K562 (cell line): ENCODE results near the gene DGKB. TPM values are rescaled to one million over a fixed set of nuclear protein-coding genes. Genes with fewer than 3 reads are reported as not detected.

Experiments
- ATAC-seq: fragments of 200-7000 bp; cut with Tn5 transposase; 3 replicates; pipeline ENCODE4 v1.9.1; 2020; ENCODE audit warnings: moderate library complexity
- BruUV-seq: library from RNA; stranded (reverse); fragments of 400-500 nt; replicated peaks from 2 replicates; lab custom pipeline; 2021; lab: Mats Ljungman, UMichigan
- CTCF ChIA-PET: fragments of 300-600 bp; formaldehyde crosslinking; extraction: SDS; loops from one replicate; lab custom pipeline; 2021; ENCODE audit warnings: low intra/inter-chr PET ratio; lab: Yijun Ruan, JAX
- POLR2A ChIA-PET: fragments of 300-600, 350-650 bp; sonication (Branson Sonifier 250); formaldehyde crosslinking; extraction: SDS; loops from one replicate; lab custom pipeline; 2021; ENCODE audit warnings: antibody characterized with exemption, inconsistent platforms; lab: Yijun Ruan, JAX
- DNase-seq, 4 experiments: peaks; one replicate each; pipeline versions ENCODE4 v3.0.0 to v3.0.0-alpha.2; 2011 to 2018; ENCODE audit warnings: low spot score in 3 of 4, mixed read lengths in 3 of 4; ENCODE audit errors: extremely low read depth in 1 of 4
- FAIRE-seq: peaks from 2 replicates; lab custom pipeline; 2011; peaks lifted over from hg19 to GRCh38; lab: Jason Lieb, UNC
- H2AFZ ChIP-seq: 2 replicates; pipeline ENCODE4 v1.6.0; 2011; ENCODE audit warnings: low read depth, low read length, control low read depth, inconsistent platforms
- H3K27ac ChIP-seq: fragments of 200-600 bp; 3 replicates; pipeline ENCODE4 v1.8.0; 2011; ENCODE audit warnings: low read depth, mild to moderate bottlenecking, control low read depth, inconsistent platforms, low read length, moderate library complexity, mixed read lengths; ENCODE audit errors: extremely low read depth
- H3K27me3 ChIP-seq, 2 experiments: fragments of 300-600 bp in 1 of 2; 2 replicates in 1 of 2; 3 replicates in 1 of 2; pipeline versions ENCODE4 v1.6.0 to v1.8.0; 2011; ENCODE audit warnings: inconsistent platforms in 2 of 2, low read length in 2 of 2, mild to moderate bottlenecking in 1 of 2, mixed read lengths in 1 of 2, moderate library complexity in 1 of 2; ENCODE audit not compliant: control insufficient read depth in 2 of 2, insufficient read depth in 2 of 2
- H3K36me3 ChIP-seq: fragments of 300-600 bp; 3 replicates; pipeline ENCODE4 v1.8.0; 2011; ENCODE audit warnings: mild to moderate bottlenecking, low read length, inconsistent platforms; ENCODE audit not compliant: control insufficient read depth, insufficient read depth
- H3K4me1 ChIP-seq, 2 experiments: fragments of 200-600 bp in 1 of 2; replicated peaks in 1 of 2; 2 replicates in 1 of 2; 3 replicates in 1 of 2; pipeline versions ENCODE4 v1.5.1 to v1.8.0; 2011; ENCODE audit warnings: inconsistent platforms in 2 of 2, low read length in 2 of 2, mild to moderate bottlenecking in 1 of 2, mixed read lengths in 1 of 2, moderate library complexity in 1 of 2; ENCODE audit not compliant: control insufficient read depth in 2 of 2, insufficient read depth in 2 of 2
- H3K4me2 ChIP-seq: 2 replicates; pipeline ENCODE4 v1.6.1; 2011; ENCODE audit warnings: low read length, control low read depth, inconsistent platforms, mixed read lengths; ENCODE audit not compliant: insufficient read depth
- H3K4me3 ChIP-seq: fragments of 200-600 bp; sonication (generic), shearing (Covaris generic); 2 replicates; pipeline ENCODE4 v1.5.1; 2016; ENCODE audit warnings: control low read depth, inconsistent platforms
- H3K79me2 ChIP-seq: fragments of 200-600 bp; 3 replicates; pipeline ENCODE4 v1.8.0; 2011; ENCODE audit warnings: low read length, inconsistent platforms; ENCODE audit not compliant: control insufficient read depth, insufficient read depth
- H3K9ac ChIP-seq, 2 experiments: 2 replicates each; pipeline versions ENCODE4 v1.6.0 to v1.6.1; 2011; ENCODE audit warnings: low read depth in 2 of 2, low read length in 2 of 2, control low read depth in 1 of 2, inconsistent platforms in 1 of 2, mild to moderate bottlenecking in 1 of 2, mixed read lengths in 1 of 2; ENCODE audit not compliant: insufficient read depth in 1 of 2
- H3K9me1 ChIP-seq: one replicate; pipeline ENCODE4 v1.6.0; 2011; ENCODE audit warnings: inconsistent platforms, mild to moderate bottlenecking, low read length, moderate library complexity; ENCODE audit not compliant: control insufficient read depth, insufficient read depth
- H3K9me3 ChIP-seq: replicated peaks from 2 replicates; pipeline ENCODE4 v1.5.1; 2011; ENCODE audit warnings: low read depth, low read length, inconsistent platforms; ENCODE audit not compliant: control insufficient read depth, insufficient read depth
- H4K20me1 ChIP-seq: replicated peaks from 2 replicates; pipeline ENCODE4 v1.6.1; 2011; ENCODE audit warnings: low read length, inconsistent platforms, mixed read lengths; ENCODE audit not compliant: control insufficient read depth, insufficient read depth
- CBX1 ChIP-seq: sonication (generic); IDR thresholded peaks from 2 replicates; pipeline ENCODE4 v1.6.1; 2016; ENCODE audit warnings: antibody characterized with exemption, low read depth, mild to moderate bottlenecking
- PHB ChIP-seq: fragments of 250-450 bp; sonication (Bioruptor Pico); IDR thresholded peaks from 2 replicates; pipeline ENCODE4 v1.5.0; 2021
- WGBS: fragments of 100-300 bp; shearing (Covaris generic); methylation state at CpG from one replicate; pipeline ENCODE4 v1.1.6; 2016; ENCODE audit warnings: low coverage, mixed read lengths; ENCODE audit not compliant: insufficient coverage; ENCODE audit errors: missing lambda C conversion rate; 5-methylcytosine and 5-hydroxymethylcytosine counted together
- in situ Hi-C: fragments of 300-500 bp; cut with MboI; formaldehyde crosslinking; loops from 4 replicates; pipeline ENCODE4 v1.15.0; 2018; ENCODE audit warnings: inconsistent platforms, mixed read lengths
- intact Hi-C: fragments of 100-400 bp; cut with micrococcal nuclease; formaldehyde crosslinking; loops from 2 replicates; pipeline ENCODE4 v1.14.2; 2022
- polyA plus RNA-seq, 8 experiments: library from polyadenylated mRNA; depleted of rRNA in 4 of 8; stranded (reverse) in 5 of 8; unstranded in 3 of 8; fragments of >200 nt; fragmentation: Nextera tagmentation in 2 of 8; fragmentation: Illumina TruSeq in 1 of 8; extraction: Ambion mirVana in 2 of 8; extraction: Trizol in 1 of 8; gene quantifications; 2 replicates each; pipeline versions ENCODE4 v1.2.1 to v1.2.3, GENCODE V29; 2011 to 2014; ENCODE audit warnings: inconsistent platforms in 1 of 8, missing spikeins in 1 of 8
- total RNA-seq, 7 experiments: library from RNA; depleted of rRNA in 6 of 7; stranded (reverse); fragments of >200 nt in 6 of 7; fragmentation: Illumina TruSeq in 2 of 7; extraction: Trizol in 2 of 7; gene quantifications; 2 replicates each; pipeline versions ENCODE4 v1.2.1 to v1.2.3, GENCODE V29; 2011 to 2021; ENCODE audit warnings: low replicate concordance in 1 of 7
- TF ChIP-seq, protein P1 (sequence below), 3 experiments: fragments of 200-800 bp in 1 of 3; fragments of 250-450 bp in 1 of 3; fragments of 450-650 bp in 1 of 3; sonication (Bioruptor Pico) in 1 of 3; sonication (Bioruptor generic) in 1 of 3; formaldehyde crosslinking in 1 of 3; IDR thresholded peaks; 2 replicates each; pipeline versions ENCODE4 v1.6.1 to v1.8.0; 2016 to 2022; ENCODE audit warnings: mild to moderate bottlenecking in 2 of 3, missing genetic modification characterization in 2 of 3, missing compliant biosample characterization in 1 of 3, moderate library complexity in 1 of 3

Gene DGKB
- total and polyA plus RNA-seq, 9 of the 15 experiments (the other 6 are each of a cell fraction or from before 2014, with no cell fraction given): 0.01 TPM; not detected in 8

DNA sequence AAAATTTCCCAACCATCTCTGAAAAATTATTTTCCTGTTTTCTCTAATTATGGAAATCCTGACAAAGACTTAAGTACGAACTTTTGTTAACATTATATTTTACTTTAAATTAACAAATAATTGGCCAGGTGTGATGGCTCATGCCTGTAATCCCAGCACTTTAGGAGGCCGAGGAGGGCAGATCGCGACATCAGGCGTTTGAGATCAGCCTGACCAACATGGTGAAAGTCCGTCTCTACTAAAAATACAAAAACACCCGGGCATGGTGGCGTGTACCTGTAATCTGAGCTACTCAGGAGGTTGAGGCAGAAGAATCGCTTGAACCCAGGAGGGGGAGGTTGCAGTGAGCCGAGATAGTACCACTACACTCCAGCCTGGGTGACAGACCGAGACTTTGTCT is 32.2 kb downstream of the DGKB start:
- ATAC-seq (no peak), FAIRE-seq (no peak), DNase-seq (no peak)
- POLR2A ChIA-PET: no interaction called here
- Histone ChIP-seq H3K9ac (no peak overlapping the region), H4K20me1 (no peaks in the 10 kb centered on the region), H3K9me3 (0 out of 2 replicates have a peak, but pooled peaks cover 1% of the 10 kb centered on the region), H3K9me1 (no peaks in the 10 kb centered on the region), H3K27me3 (no peaks in the 10 kb centered on the region), H3K36me3 (no peaks in the 10 kb centered on the region), H3K27ac (no peak overlapping the region), H3K79me2 (no peaks in the 10 kb centered on the region), H3K4me1 (no peaks in the 10 kb centered on the region), H2AFZ (no peak overlapping the region), H3K4me3 (no peak overlapping the region), H3K4me2 (no peak overlapping the region)
- CTCF ChIA-PET: no interaction called here
- WGBS: 0% methylated on average over 9 of the region's 11 CpGs
- intact Hi-C loops (no loop called here), in situ Hi-C loops (no loop called here)
- BruUV-seq: no TSS peak
- TF ChIP-seq, protein P1, sequence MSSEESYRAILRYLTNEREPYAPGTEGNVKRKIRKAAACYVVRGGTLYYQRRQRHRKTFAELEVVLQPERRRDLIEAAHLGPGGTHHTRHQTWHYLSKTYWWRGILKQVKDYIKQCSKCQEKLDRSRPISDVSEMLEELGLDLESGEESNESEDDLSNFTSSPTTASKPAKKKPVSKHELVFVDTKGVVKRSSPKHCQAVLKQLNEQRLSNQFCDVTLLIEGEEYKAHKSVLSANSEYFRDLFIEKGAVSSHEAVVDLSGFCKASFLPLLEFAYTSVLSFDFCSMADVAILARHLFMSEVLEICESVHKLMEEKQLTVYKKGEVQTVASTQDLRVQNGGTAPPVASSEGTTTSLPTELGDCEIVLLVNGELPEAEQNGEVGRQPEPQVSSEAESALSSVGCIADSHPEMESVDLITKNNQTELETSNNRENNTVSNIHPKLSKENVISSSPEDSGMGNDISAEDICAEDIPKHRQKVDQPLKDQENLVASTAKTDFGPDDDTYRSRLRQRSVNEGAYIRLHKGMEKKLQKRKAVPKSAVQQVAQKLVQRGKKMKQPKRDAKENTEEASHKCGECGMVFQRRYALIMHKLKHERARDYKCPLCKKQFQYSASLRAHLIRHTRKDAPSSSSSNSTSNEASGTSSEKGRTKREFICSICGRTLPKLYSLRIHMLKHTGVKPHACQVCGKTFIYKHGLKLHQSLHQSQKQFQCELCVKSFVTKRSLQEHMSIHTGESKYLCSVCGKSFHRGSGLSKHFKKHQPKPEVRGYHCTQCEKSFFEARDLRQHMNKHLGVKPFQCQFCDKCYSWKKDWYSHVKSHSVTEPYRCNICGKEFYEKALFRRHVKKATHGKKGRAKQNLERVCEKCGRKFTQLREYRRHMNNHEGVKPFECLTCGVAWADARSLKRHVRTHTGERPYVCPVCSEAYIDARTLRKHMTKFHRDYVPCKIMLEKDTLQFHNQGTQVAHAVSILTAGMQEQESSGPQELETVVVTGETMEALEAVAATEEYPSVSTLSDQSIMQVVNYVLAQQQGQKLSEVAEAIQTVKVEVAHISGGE (CRISPR knock-in tag; IDR thresholded peaks at IDR 0.05): no peak
- TF ChIP-seq CBX1 (no peak), PHB (no peak)
